HG03571 (cell line): ENCODE measurements around the gene GYG2.
"Not testable (repeated sequence)": the region's sequence is repeated elsewhere in the genome, so short reads cannot be mapped to it uniquely, and the experiment has no call there.

Source experiments
- ATAC-seq: cut with Tn5 transposase; IDR thresholded peaks from one replicate; pipeline ENCODE4 v1.9.1; 2021; ENCODE audit not compliant: unreplicated experiment

The GYG2 gene

DNA sequence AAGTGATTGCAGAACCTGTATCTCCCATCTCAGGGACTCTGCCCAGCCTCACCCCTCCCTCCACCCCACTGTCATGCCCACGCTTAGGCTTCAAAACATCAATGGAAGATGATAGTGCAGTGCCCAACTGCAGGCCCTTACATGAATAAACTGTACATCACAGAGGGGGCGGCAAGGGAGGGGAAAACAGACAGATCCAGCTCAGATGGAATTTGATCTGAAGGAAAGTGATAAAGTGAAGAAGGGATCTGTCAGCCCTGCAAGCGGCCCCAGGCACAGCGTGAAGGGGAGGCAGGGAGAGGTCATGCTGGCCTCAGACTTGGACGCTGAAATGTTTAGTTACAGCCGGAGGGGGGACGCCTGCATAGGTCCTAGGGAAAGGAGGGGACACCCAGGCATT, 38.5 kb downstream of the GYG2 start:
- no peak for ATAC-seq

DNA sequence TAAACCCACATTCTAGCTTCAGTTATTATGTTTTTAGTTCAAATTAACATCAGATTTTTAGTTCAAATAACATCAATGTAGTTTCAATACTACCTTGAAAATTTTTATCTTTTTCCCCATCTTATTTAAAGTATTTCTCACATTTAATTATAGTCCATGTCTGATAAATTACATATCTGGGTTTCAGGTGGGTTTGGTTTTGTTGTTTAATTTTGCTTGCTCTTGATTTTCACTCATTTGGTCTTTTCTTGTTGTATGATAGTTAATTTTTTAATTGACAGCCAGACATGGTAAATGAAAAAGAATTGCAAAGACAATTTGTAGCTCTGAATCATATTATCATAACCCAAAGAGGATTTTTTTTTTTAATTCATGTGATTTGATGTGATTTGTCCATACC, 41.9 kb downstream of the GYG2 start:
- no peak for ATAC-seq

GRCh38 chrX:2871831-2872230, 43.1 kb downstream of the GYG2 start:
- no peak for ATAC-seq

DNA sequence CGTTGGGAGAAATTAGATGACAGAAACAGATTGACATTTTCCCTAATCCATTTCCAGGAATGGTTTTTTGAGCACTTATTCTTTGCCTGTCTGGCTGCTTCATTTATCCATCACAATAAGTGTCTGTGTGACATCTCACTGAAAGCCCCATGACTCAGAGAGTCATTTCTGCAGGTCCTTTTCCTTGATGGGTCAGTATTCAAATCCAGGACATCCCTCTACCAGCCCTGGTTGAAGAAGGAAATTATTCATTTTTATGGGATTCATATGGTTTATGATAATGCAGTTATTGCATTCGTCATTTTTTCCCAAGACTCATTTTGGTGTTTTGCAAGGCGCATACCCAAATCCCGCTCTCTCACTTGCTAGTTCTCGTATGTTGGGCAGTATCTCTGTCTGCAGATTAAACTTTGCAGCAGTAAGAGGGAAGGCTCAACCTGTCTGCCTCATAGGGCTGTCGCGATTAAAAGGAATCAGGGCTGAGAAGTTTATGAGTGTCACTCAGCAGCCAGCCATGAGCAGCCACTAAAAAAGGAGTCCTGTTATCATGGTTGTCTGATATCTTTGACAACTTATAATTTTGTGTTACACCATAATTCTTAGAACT, 44.0 kb downstream of the GYG2 start:
- ATAC-seq, result no peak

- no peak for ATAC-seq
These were observed 45.7 kb downstream of the GYG2 start for GRCh38 chrX:2874222-2875135.

DNA sequence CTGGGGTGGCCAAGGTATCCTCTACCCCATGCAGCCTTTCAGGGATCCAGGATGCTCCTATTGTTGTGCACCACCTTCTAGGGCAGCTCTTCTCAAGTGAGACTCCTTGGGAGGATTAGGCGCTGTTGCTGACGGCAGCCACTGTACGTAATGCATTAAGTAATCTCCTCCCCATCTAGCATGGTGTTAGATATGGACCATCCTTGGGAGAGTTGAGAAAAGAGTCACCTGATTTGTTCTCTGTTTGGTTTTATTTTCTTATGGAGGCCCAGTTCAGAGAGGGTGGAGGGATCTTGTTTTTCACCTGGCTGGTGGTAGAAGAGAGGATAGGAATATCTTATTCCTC, 46.4 kb downstream of the GYG2 start:
- ATAC-seq, result no peak

DNA sequence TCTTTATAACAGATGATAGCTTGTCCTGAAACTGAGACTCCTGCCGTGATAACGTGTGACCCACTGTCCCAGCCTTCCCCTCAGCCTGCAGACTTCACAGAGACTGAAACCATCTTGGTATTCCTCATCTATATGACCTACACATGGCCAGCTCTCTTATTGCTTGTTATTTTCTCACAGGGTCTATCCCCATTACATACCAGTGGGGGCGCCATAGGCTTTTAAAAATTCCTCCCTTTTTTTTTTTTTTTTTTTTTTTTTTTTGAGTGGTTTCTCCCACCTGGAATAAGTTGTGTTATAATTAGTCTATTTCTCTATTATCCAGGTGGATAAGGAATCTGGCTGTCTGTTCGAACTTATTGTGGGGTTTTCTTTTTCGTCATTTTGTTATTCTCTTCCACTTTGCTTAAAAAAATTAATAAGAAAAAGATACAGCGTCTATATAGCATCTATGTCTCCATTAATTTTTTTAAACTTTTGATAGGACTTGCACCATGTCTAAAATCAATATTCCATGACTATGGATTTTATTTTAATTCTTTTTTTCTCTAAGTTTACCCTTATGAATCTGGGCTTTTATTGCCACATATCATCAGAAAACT, 47.2 kb downstream of the GYG2 start:
- no peak for ATAC-seq

- no peak for ATAC-seq
These were observed 49.8 kb downstream of the GYG2 start for GRCh38 chrX:2878563-2878962.

GRCh38 chrX:2879670-2880069, 50.9 kb downstream of the GYG2 start:
- ATAC-seq, result no peak

DNA sequence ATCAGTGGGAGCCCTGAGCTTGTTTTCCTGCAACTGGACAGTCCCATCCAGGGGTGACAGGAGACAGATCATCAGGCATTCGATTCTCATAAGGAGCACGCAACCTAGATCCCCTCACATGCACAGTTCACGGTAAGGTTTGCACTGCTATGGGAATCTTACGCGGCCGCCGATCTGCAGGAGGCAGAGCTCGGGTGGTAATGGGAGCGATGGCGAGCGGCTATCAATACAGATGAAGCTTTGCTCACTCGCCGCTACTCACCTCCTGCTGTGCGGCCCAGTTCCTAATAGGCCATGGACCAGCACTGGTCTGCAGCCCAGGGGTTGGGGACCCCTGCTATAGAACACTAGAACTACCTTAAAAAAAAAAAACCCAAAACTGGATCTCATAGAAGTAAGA, 55.0 kb downstream of the GYG2 start:
- no peak for ATAC-seq

DNA sequence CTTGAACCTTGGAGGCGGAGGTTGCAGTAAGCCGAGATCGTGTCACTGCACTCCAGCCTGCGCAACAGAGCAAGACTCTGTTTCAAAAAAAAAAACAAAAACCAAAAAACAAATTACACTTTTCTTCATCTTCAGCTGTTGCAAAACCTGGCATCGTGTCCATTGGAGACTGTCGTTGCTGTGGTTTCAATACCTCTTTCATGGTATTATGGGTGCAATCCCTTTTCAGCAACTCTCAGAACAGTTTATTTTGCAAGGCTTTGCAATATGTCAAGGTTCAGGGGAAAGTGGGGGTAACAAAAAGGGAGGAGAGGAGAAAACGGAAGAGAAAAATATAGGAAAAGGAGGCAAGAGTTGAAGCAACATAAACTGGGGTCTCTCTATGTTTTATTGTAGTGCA, 59.6 kb downstream of the GYG2 start:
- ATAC-seq, result no peak

- no peak for ATAC-seq
These were observed 60.4 kb downstream of the GYG2 start for GRCh38 chrX:2889045-2889605.

GRCh38 chrX:2889706-2890490, 61.2 kb downstream of the GYG2 start:
- ATAC-seq, result not testable (repeated sequence)

GRCh38 chrX:2890536-2891460, 62.1 kb downstream of the GYG2 start:
- not testable (repeated sequence) for ATAC-seq

DNA sequence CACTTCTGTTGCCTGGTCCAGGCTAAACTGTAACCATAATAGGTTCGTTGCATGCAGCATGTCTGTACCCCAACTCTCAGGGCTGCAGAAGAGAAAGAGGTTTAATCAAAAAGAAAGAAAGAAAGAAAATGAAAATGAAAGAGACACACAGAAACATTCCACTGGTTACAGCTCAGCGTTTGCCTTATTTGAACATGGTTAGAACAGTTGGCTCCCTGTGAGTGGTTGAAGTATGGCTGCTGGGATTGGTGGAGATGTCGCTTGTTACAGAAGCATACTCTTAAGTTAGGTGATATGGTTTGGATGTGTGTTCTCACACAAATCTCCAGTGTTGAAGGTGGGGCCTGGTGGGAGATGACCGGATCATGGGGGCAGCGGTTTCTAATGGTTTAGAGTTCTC, 64.1 kb downstream of the GYG2 start:
- no peak for ATAC-seq

DNA sequence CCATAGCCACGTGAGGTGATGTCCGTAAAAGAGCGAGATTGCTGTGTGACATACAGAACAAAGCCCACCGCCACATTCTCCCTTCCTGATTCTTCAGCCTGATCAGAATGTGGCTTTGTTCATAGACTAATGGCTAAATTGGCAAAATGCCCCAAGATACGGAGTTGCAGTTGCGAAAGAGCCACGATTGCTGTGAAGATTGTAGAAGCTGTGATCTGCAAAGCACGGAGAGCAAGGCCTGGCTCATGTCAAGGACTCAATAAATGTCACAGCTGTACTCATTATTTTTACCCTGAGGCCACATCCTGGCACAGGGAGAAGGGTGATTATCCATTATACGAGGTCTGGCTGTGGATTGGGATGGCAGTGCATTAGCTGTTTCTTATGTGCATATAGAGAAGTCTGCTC, 66.2 kb downstream of the GYG2 start:
- ATAC-seq, result no peak

DNA sequence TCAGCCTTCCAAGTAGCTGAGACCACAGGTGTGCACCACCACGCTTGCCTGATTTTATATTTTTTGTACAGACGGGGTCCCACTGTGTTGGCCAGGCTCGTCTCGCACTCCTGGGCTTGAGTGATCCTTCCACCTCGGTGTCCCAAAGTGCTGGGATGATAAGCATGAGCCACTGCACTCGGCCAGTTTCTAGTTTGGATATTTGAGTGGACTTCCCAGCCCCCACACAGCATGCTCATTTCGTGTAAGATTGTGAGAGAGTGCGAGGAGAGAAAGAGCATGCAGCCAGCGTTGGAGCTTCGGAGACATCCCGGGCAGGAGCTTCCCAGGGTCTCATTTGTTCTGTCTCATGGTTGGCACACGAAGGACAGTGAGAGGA, 68.6 kb downstream of the GYG2 start:
- no peak for ATAC-seq

DNA sequence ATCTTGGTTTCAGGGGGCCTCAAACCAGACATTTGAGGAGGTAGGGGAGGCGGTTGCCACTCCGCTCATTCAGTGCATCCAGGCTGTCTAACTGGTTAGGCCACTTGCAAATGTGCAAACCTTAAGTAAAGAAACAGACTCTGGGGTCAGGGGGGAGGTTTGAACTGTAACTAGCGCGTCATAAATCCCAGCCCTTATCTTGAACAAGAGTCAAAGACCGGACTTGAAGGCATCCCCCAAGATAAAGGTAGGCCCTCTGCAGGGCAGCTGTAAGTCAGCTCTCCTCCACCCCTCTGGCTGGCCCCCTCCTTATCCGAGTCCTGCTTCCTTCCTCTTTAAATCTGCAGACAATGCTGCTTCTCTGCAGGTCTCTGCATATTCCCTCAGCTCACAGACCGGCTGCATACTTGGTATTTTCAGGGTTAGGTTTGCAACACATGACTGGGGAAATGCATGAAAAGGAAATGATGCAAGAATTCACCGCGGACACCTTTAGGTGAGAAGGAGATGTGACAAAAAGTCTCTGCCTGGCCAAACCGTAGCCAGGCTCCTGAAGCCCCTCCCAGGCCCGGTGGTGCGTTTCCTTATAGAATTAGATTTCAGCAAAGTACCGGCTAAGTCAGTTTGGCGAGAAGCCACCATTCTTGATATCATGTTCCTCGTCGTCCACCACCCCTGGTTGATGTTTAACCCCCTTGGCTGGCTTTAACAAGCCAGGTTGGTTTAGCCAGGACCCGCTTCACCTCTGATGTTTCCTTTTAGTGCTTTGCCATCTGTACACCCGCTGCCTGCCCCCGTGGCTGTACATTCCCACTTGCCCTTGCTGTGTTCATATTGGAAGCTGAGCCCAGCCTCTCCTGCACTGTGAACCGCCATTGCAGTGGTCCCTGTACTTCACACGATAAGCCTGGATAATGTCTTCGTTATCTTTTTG, 69.2 kb downstream of the GYG2 start:
- ATAC-seq, result not testable (repeated sequence)
